HUES48 (cell line): Measurements from ENCODE around the gene ZC3H6.
"Not testable (repeated sequence)": the region's sequence is repeated elsewhere in the genome, so short reads cannot be mapped to it uniquely, and the experiment has no call there.

ENCODE experiments used
- H3K27ac ChIP-seq: one replicate; pipeline ENCODE4 v1.7.0; 2013; ENCODE audit warnings: low read depth, low read length, inconsistent platforms
- H3K27me3 ChIP-seq: 2 replicates; pipeline ENCODE4 v1.6.1; 2013; ENCODE audit warnings: mild to moderate bottlenecking, low read length; ENCODE audit not compliant: control insufficient read depth, insufficient read depth
- H3K36me3 ChIP-seq: 2 replicates; pipeline ENCODE4 v1.6.1; 2013; ENCODE audit warnings: low read length; ENCODE audit not compliant: control insufficient read depth, insufficient read depth
- H3K4me1 ChIP-seq: 2 replicates; pipeline ENCODE4 v1.6.1; 2013; ENCODE audit warnings: mild to moderate bottlenecking, low read length; ENCODE audit not compliant: control insufficient read depth, insufficient read depth
- H3K4me3 ChIP-seq: 2 replicates; pipeline ENCODE4 v1.5.1; 2013; ENCODE audit warnings: mild to moderate bottlenecking, low read depth, low read length
- H3K9ac ChIP-seq: 2 replicates; pipeline ENCODE4 v1.6.1; 2013; ENCODE audit warnings: mild to moderate bottlenecking, low read depth, low read length, moderate library complexity
- H3K9me3 ChIP-seq: 2 replicates; pipeline ENCODE4 v1.6.1; 2013; ENCODE audit warnings: low read length; ENCODE audit not compliant: control insufficient read depth, insufficient read depth

ZC3H6 gene

GRCh38 chr2:112277596-112278220, 2.3 kb downstream of the ZC3H6 start:
- Histone ChIP-seq H3K9me3 (no peaks in the 10 kb centered on the region), H3K4me3 (no peak overlapping the region), H3K4me1 (peaks cover 14% of the 10 kb centered on the region; the same call in 1 of the 2 replicates), H3K36me3 (no peaks in the 10 kb centered on the region), H3K9ac (no peak overlapping the region), H3K27ac (no peak overlapping the region), H3K27me3 (no peaks in the 10 kb centered on the region)

GRCh38 chr2:112282066-112282465, 6.7 kb downstream of the ZC3H6 start:
- not testable (repeated sequence) for H3K9me3 ChIP-seq, H3K27ac ChIP-seq, H3K4me3 ChIP-seq, H3K36me3 ChIP-seq, H3K4me1 ChIP-seq, H3K27me3 ChIP-seq, H3K9ac ChIP-seq

- H3K27me3 ChIP-seq, H3K9me3 ChIP-seq, H3K4me1 ChIP-seq, H3K9ac ChIP-seq, H3K36me3 ChIP-seq, H3K4me3 ChIP-seq, H3K27ac ChIP-seq: not testable (repeated sequence)
These were observed 8.1 kb downstream of the ZC3H6 start for GRCh38 chr2:112283535-112283934.

GRCh38 chr2:112290088-112290487, 14.7 kb downstream of the ZC3H6 start:
- Histone ChIP-seq H3K9ac (no peak overlapping the region), H3K9me3 (no peaks in the 10 kb centered on the region), H3K36me3 (no peaks in the 10 kb centered on the region), H3K27ac (no peak overlapping the region), H3K27me3 (no peaks in the 10 kb centered on the region), H3K4me3 (no peak overlapping the region), H3K4me1 (no peaks in the 10 kb centered on the region)

GRCh38 chr2:112290648-112291047, 15.3 kb downstream of the ZC3H6 start:
- Histone ChIP-seq H3K27me3 (no peaks in the 10 kb centered on the region), H3K36me3 (no peaks in the 10 kb centered on the region)

GRCh38 chr2:112293636-112294401, 18.4 kb downstream of the ZC3H6 start:
- no peaks in the 10 kb centered on the region for H3K4me1 ChIP-seq
- H3K9me3 ChIP-seq, result no peaks in the 10 kb centered on the region
- no peak overlapping the region for H3K27ac ChIP-seq
- H3K36me3 ChIP-seq, result no peaks in the 10 kb centered on the region
- H3K27me3 ChIP-seq, result no peaks in the 10 kb centered on the region
- no peak overlapping the region for H3K9ac ChIP-seq
- no peak overlapping the region for H3K4me3 ChIP-seq

More at GRCh38 chr2:112290648-112291047, 15.3 kb downstream of the ZC3H6 start:
- no peak overlapping the region for H3K9ac ChIP-seq
- no peak overlapping the region for H3K27ac ChIP-seq
- no peaks in the 10 kb centered on the region for H3K4me1 ChIP-seq
- H3K4me3 ChIP-seq, result no peak overlapping the region
- no peaks in the 10 kb centered on the region for H3K9me3 ChIP-seq

- no peaks in the 10 kb centered on the region for H3K27me3 ChIP-seq
- no peaks in the 10 kb centered on the region for H3K4me1 ChIP-seq
- no peaks in the 10 kb centered on the region for H3K36me3 ChIP-seq
- H3K9me3 ChIP-seq, result no peaks in the 10 kb centered on the region
- no peak overlapping the region for H3K9ac ChIP-seq
- H3K4me3 ChIP-seq, result no peak overlapping the region
- H3K27ac ChIP-seq, result no peak overlapping the region
These were observed 20.1 kb downstream of the ZC3H6 start for GRCh38 chr2:112295407-112296078.

GRCh38 chr2:112296407-112296806, 21.0 kb downstream of the ZC3H6 start:
- no peak overlapping the region for H3K9ac ChIP-seq
- H3K9me3 ChIP-seq, result no peaks in the 10 kb centered on the region
- no peaks in the 10 kb centered on the region for H3K36me3 ChIP-seq
- no peak overlapping the region for H3K27ac ChIP-seq
- H3K27me3 ChIP-seq, result no peaks in the 10 kb centered on the region
- no peaks in the 10 kb centered on the region for H3K4me1 ChIP-seq
- no peak overlapping the region for H3K4me3 ChIP-seq

GRCh38 chr2:112301171-112301584, 25.8 kb downstream of the ZC3H6 start:
- Histone ChIP-seq H3K4me1 (no peaks in the 10 kb centered on the region), H3K4me3 (no peak overlapping the region), H3K27ac (no peak overlapping the region), H3K9me3 (no peaks in the 10 kb centered on the region), H3K9ac (no peak overlapping the region), H3K36me3 (no peaks in the 10 kb centered on the region), H3K27me3 (no peaks in the 10 kb centered on the region)

- Histone ChIP-seq H3K27ac (no peak overlapping the region), H3K9ac (no peak overlapping the region), H3K9me3 (no peaks in the 10 kb centered on the region), H3K36me3 (no peaks in the 10 kb centered on the region), H3K27me3 (no peaks in the 10 kb centered on the region), H3K4me1 (no peaks in the 10 kb centered on the region), H3K4me3 (no peak overlapping the region)
These were observed 26.6 kb downstream of the ZC3H6 start for GRCh38 chr2:112301973-112302372.

- Histone ChIP-seq H3K27me3 (no peaks in the 10 kb centered on the region), H3K36me3 (no peaks in the 10 kb centered on the region), H3K4me1 (no peaks in the 10 kb centered on the region), H3K4me3 (no peak overlapping the region), H3K27ac (no peak overlapping the region), H3K9me3 (no peaks in the 10 kb centered on the region), H3K9ac (no peak overlapping the region)
These were observed 29.0 kb downstream of the ZC3H6 start for GRCh38 chr2:112304298-112304941.
